ENCODE measurements around the gene KLK15.
"Not testable (repeated sequence)": the region's sequence is repeated elsewhere in the genome, so short reads cannot be mapped to it uniquely, and the experiment has no call there.

Gene KLK15

GRCh38 chr19:50819636-50820035 is 13.7 kb downstream of the KLK15 start:
- no peak for DNase-seq

GRCh38 chr19:50818859-50819472 is 14.4 kb downstream of the KLK15 start:
- DNase-seq = no peak

DNA sequence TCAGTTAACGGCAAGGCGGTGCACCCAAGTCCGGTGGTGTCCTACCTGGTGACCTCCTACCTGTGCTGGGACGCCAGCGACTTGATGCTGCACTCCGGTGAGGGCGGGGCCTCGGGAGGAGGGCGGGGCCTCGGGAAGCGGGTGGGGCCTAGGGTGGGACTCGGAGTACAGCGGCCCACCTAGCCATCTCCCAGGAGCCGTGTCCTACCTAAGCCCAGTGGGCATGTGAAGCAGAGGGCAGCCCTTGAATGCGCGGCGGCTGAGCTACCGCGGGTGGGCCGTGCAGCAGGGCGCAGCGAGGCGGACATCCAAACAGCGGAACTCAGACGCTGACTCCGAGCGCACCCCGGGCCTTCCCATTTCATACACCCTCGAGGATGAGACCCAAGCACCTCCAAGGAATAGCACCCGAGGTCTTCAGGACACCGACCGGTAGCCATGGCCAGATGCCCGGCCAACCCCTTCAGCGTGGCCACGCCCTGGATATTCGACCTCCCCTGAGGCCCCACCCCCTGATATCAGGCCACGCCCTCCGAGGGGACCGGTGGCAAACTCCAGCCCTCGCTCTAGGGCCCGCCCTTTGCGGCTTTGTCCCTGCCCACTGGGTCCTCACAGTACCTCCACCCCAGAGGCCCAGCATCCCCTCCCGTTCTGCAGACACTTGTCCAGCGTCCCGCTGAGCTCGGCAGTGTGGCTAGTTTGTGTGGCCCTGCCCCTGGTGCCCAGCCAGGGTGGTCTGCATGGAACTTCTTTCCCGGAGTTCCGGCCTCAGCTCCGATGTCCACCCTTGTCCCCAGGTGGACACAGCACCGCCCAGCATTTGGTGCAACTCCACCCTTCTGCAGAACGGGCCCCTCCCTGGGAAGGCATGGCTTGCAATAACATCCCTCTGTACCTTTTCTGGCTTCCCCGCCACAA is 15.2 kb downstream of the KLK15 start:
- peak; percentile 40 for DNase-seq

DNA sequence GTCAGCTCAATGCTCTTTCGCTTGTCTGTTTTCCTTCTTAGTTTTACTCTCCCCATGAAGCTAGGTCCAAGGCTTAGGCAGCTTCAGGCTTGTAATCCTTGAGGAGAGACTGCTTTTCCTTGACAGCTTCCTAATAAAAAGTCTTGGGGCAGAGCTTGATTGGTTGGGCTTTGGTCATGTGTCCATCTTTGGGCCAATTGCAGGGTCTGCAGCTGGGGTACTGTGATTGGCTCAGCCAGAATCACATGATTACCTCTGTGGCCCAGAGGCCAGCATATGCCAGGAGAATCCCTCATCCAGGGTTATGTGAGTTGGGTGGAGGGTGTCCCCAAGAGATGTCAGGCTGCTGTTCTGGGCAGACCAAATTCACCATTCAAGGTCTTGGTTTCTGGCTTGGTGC is 17.9 kb downstream of the KLK15 start:
- no peak for DNase-seq

- no peak for DNase-seq
Measured at GRCh38 chr19:50814883-50815282, 18.5 kb downstream of the KLK15 start.

GRCh38 chr19:50812474-50812873 is 20.9 kb downstream of the KLK15 start:
- no peak for DNase-seq

GRCh38 chr19:50811622-50812238 is 21.6 kb downstream of the KLK15 start:
- not testable (repeated sequence) for DNase-seq

DNA sequence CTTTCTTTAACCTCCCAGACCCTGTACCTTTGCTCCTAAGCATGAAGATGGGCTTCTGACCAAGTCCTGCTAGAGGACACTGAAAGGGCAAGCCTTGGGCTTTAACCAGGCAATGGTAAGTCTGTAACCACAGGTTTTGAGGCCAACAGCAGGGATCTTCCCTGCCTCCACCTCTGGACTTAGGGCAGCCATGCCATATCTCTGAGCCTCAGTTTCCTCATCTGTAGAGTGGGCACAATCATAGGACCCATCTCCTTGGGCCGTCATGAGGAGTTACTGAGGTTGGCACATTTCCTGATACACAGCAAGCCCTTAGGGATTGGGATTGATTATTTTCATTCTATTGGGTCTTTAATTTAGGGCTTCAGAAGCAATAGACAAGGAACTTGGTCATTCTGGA is 24.5 kb downstream of the KLK15 start:
- no peak for DNase-seq

- DNase-seq = peak; percentile 100
Measured at GRCh38 chr19:50804420-50805272, 28.7 kb downstream of the KLK15 start.

- no peak for DNase-seq
Measured at GRCh38 chr19:50803633-50804419, 29.5 kb downstream of the KLK15 start.

DNA sequence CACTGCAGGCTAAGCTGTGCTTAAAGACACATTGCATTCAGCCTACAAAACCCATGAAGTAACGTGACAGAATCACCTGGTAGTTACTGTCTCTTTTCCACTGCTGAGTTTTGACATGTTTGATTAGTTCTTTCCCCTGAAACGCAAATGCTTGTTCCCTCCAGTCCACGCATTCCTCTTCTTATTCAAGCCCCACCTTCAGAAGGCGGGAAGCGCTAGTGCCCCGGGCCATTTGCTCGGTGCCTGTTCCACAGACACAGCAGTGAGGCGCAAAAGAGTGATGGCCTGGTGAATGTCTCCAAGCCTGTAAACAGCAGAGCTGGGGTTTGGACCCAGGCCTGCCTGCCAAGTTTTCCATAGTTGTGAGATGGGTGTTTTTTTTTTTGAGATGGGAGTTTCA is 32.3 kb downstream of the KLK15 start:
- DNase-seq = no peak

- no peak for DNase-seq
Measured at GRCh38 chr19:50799547-50799851, 33.9 kb downstream of the KLK15 start.

- DNase-seq = no peak
Measured at GRCh38 chr19:50798659-50799546, 34.5 kb downstream of the KLK15 start.

DNA sequence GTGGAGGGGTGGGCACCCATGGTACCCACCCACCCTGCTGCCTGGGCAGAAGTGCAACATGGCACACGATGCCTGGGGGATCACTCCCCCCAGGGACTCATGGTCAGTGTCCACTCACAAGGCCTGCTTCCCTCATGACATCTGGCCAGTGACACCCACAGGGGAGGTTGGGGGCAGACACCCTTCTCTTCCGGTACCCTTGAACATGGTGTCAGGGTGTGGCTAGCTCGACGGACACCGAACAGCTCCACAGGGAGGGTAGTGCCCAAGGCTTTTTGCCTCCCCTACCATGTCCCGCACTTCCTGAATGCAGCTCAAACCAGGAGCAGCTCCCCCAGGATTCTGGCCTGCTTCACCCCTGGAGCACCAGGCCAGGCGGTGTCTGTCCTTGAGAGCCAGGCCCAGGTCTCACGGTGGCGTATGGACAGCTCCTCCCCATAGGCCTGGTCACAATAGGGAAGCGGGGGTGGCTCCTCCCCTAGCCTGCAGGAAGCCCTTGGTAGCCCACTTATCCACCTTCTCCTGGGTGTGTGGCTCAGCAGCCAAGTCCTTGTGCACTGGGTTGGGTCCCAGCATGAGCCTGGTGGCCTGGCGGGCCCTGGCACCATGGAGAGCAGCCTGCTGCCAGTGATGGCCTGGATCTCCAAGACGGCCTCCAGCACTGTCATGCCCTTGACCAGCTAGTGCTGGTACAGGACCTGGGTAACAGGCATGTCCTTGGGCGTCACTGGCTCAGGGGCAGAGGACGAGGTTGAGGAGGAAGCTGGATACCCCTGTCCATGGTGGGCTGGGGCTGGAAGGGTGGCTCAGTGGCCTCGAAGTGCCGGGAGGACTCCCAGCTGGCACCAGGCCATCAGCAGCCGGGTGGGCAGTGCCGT is 35.4 kb downstream of the KLK15 start:
- DNase-seq = no peak

GRCh38 chr19:50797429-50797780 is 36.0 kb downstream of the KLK15 start:
- no peak for DNase-seq

DNA sequence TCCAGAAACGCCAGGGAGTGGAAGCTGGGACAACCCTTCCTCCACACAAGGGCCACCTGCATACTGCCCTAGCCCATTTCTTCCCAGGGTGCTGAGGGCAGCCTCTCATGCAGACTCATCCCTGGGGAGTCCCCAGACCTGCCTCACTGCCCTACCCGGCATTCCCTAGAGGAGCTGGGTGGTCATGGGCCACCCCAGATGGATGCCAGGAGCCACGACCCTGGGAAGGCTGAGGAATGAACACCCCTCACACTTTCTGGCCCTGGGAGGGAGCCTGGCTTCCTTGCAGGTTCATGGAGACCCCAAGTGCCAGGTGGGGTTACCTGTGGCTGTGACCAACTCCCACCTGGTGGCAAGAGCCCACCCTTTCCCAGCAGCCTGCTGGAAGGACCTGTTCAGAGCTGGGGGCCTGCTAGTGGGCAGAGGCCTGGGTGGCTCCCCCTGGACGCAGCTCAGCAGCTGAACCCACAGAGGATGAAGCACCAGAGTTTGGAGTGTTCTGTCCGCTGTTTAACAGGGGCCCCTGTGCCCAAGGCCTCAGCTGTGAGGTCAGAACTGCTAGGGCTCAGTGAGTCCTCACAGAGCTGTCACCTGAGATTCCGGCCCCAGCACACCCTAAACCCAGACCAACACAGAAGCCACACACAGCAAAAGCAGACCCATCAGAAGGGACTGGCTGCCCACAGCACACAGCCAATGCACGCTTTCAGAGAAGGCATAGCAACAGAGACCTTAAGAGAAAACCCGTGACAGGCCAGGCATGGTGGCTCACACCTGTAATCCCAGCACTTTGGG is 36.5 kb downstream of the KLK15 start:
- DNase-seq = no peak

DNA sequence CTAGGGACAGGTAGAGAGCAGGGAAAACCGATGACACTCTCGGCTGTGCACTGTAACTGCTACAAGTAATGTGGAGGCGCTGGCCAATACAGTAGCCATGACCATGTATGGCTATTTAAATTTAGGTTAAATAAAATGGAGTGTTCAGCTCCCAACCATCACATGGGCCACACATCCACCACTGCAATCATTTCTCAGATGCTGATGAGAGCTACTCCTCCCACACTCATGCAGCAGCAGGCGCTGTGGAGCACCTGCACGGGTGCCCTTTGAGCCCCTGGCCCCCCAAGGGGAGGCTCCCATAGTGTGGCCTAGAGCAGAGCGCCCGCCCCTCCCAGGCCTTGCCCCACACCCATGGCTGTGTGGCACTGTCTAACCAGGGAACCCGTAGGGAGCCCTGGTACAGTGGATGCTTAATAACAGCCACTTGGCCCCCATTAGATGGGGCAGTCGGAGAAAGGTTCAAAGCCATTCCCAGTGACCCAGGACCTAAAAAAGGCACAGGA is 37.2 kb downstream of the KLK15 start:
- DNase-seq = no peak

GRCh38 chr19:50795664-50796073 is 37.7 kb downstream of the KLK15 start:
- DNase-seq = no peak

All from NCI-H1436 (cell line).